Lung (tissue), 12 donors: ENCODE results near the gene CLCN1. TPM values are rescaled to one million over a fixed set of nuclear protein-coding genes. Genes with fewer than 3 reads are reported as not detected.
"Not testable (repeated sequence)": the region's sequence is repeated elsewhere in the genome, so short reads cannot be mapped to it uniquely, and the experiment has no call there.

Experiments
- ATAC-seq: fragments of 200-7000 bp; cut with Tn5 transposase; one replicate; pipeline ENCODE4 v1.9.1; 2020; ENCODE audit warnings: moderate number of reproducible peaks; ENCODE audit not compliant: insufficient read depth, low FRiP score
- DNase-seq, 3 donors: peaks; one replicate each; pipeline ENCODE4 v3.0.0-alpha.2; 2013 to 2017
- H3K27ac ChIP-seq, 2 donors: one replicate each; pipeline ENCODE4 v1.5.1; 2013; ENCODE audit warnings: mild to moderate bottlenecking in 2 of 2, moderate library complexity in 2 of 2, control low read depth in 1 of 2, inconsistent platforms in 1 of 2, low read depth in 1 of 2, low read length in 1 of 2
- H3K27me3 ChIP-seq, 3 donors: one replicate each; pipeline ENCODE4 v1.5.1; 2013; ENCODE audit warnings: low read length in 2 of 3; ENCODE audit not compliant: control insufficient read depth in 3 of 3, insufficient read depth in 3 of 3
- H3K36me3 ChIP-seq, 4 donors: one replicate each; pipeline ENCODE4 v1.5.1; 2013; ENCODE audit warnings: low read length in 4 of 4, mild to moderate bottlenecking in 1 of 4, moderate library complexity in 1 of 4; ENCODE audit not compliant: control insufficient read depth in 4 of 4, insufficient read depth in 4 of 4
- H3K4me1 ChIP-seq, 5 donors: one replicate each; pipeline ENCODE4 v1.5.1; 2013; ENCODE audit warnings: low read length in 5 of 5, mild to moderate bottlenecking in 2 of 5, moderate library complexity in 1 of 5; ENCODE audit not compliant: control insufficient read depth in 5 of 5, insufficient read depth in 5 of 5
- H3K4me3 ChIP-seq: one replicate; pipeline ENCODE4 v1.5.1; 2013; ENCODE audit warnings: mild to moderate bottlenecking, control low read depth, moderate library complexity
- H3K9ac ChIP-seq, 2 donors: one replicate each; pipeline ENCODE4 v1.5.1; 2013; ENCODE audit warnings: low read length in 2 of 2, control low read depth in 1 of 2; ENCODE audit not compliant: insufficient read depth in 1 of 2
- H3K9me3 ChIP-seq, 4 donors: one replicate each; pipeline ENCODE4 v1.5.1; 2013; ENCODE audit warnings: low read length in 3 of 4, mild to moderate bottlenecking in 1 of 4, moderate library complexity in 1 of 4; ENCODE audit not compliant: control insufficient read depth in 4 of 4, insufficient read depth in 3 of 4
- CTCF ChIP-seq: IDR thresholded peaks from 2 replicates; pipeline ENCODE4 v1.5.1; 2012; ENCODE audit warnings: mild to moderate bottlenecking; ENCODE audit errors: control extremely low read depth, extremely low read depth
- WGBS, 2 donors: extraction: QIAGEN DNeasy Blood & Tissue Kit; methylation state at CpG; one replicate each; pipeline ENCODE4 v1.1.7; 2013; 5-methylcytosine and 5-hydroxymethylcytosine counted together
- polyA plus RNA-seq, 2 donors: library from polyadenylated mRNA; stranded (reverse); fragments of 200-250 nt; gene quantifications; one replicate each; pipeline ENCODE4 v1.2.1, GENCODE V29; 2013
- total RNA-seq, 2 donors: library from RNA; depleted of rRNA in 1 of 2; stranded (reverse); fragments of >200 nt in 1 of 2; gene quantifications; one replicate each; pipeline ENCODE4 v1.2.1, GENCODE V29; 2014 to 2021
- donor health status: control.
- donor health status: control.
- donor health status: Bipolar disorder and iron deficiency.
- donor health status: healthy.
- donor health status: DM: yes; HTN: yes; CAD: no.

The CLCN1 gene
- total and polyA plus RNA-seq, 4 donors: 0.06 to 0.18 TPM; not detected in 2

DNA sequence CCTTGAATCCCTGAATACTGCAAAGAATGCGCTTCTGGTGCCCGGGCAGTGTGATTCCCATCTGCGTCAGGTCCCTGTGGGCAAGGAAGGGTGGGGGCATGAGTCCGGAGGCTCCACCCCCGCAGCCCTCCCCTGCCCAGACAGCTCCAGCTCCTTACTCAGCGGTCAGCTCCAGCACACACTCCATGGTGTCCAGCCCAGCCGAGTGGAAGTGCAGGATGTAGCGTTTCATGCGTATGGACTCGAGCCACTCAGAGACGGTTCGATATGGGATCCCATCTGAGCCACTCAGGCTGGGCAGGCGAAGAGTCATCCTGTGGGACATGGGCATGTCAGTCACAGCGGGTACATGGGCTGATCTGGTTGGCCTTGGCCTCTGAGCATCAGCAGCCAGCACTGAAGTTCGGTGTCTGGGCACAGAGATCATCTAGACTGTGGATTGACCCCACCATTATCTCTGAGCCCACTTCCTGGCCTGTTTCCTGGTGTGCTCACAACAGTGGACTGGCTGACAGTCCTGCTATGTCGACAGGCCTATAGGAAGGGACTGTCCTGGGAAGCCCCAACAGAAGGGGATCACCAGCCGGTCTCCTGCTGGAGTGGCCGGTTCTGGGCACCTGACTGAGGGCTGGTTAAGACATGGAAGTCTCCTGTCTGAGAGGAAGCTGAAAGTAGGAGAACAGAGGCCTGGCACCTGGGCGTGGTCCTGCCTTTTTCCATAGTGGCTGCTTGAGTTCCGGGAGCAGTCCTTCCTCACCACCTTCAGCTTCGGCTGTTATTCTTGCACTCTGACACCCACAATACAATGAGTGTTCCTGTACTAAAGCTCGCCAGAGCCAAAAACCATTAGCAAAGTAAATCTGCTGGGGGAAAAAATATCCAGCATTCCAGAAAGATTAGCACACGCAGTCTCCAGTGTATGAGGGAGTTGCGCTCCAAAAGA, 75.8 kb downstream of the CLCN1 start:
- no peak for TF ChIP-seq CTCF
- Histone ChIP-seq H3K27me3 (no peaks in the 10 kb centered on the region), H3K36me3 (peaks cover 6 to 51% (median 31%) of the 10 kb centered on the region in 4 donors), H3K9me3 (peaks cover 0 to 2% (median 0%) of the 10 kb centered on the region in 4 donors), H3K9ac (peak overlapping the region in 1 of 2 donors; percentile 36), H3K4me1 (peaks cover 0 to 71% (median 38%) of the 10 kb centered on the region in 5 donors), H3K27ac (peak overlapping the region; percentile 45 to 87), H3K4me3 (no peak overlapping the region)
- ATAC-seq: peak; percentile 24
- peak; percentile 54 to 81 (median 80) for DNase-seq
- WGBS, 2 donors: 56 to 78% methylated on average over 24 of the region's 24 CpGs

DNA sequence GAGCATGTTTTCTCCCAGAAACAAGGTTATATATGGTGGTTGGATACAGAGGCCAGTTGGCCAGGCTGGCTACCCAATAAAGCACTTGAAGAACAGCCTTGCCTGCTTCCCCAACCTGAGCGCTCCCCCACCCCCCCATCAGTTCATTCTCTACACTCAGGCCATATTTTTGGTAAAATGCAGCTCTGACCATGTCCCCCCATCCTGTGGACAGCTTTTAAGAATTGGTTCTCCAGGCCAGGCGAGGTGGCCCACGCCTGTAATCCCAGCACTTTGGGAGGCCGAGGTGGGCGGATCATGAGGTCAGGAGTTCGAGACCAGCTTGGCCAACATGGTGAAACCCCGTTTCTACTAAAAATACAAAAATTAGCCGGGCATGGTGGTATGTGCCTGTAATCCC, 76.5 kb downstream of the CLCN1 start:
- H3K4me1 ChIP-seq: peaks cover 0 to 78% (median 36%) of the 10 kb centered on the region in 5 donors
- not testable (repeated sequence) for H3K4me3 ChIP-seq, ATAC-seq, DNase-seq, H3K27ac ChIP-seq, H3K27me3 ChIP-seq, H3K9ac ChIP-seq, H3K9me3 ChIP-seq
- H3K36me3 ChIP-seq: peaks cover 6 to 47% (median 27%) of the 10 kb centered on the region in 4 donors
- 85 to 90% methylated on average over 8 of the region's 8 CpGs for WGBS, 2 donors

- ATAC-seq (no peak), DNase-seq (peak in 1 of 3 donors; percentile 33)
- no peak for TF ChIP-seq CTCF
- Histone ChIP-seq H3K9me3 (peaks cover 0 to 2% (median 0%) of the 10 kb centered on the region in 4 donors), H3K4me1 (peaks cover 0 to 82% (median 41%) of the 10 kb centered on the region in 5 donors), H3K27me3 (no peaks in the 10 kb centered on the region), H3K9ac (no peak overlapping the region), H3K36me3 (peaks cover 6 to 43% (median 26%) of the 10 kb centered on the region in 4 donors), H3K27ac (no peak overlapping the region), H3K4me3 (no peak overlapping the region)
- 94 to 97% methylated on average over 6 of the region's 6 CpGs for WGBS, 2 donors
Measured at GRCh38 chr7:143392875-143393266, 77.0 kb downstream of the CLCN1 start.
